ENCODE measurements around the gene NACC1.
"Not testable (repeated sequence)": the region's sequence is repeated elsewhere in the genome, so short reads cannot be mapped to it uniquely, and the experiment has no call there.

DNA sequence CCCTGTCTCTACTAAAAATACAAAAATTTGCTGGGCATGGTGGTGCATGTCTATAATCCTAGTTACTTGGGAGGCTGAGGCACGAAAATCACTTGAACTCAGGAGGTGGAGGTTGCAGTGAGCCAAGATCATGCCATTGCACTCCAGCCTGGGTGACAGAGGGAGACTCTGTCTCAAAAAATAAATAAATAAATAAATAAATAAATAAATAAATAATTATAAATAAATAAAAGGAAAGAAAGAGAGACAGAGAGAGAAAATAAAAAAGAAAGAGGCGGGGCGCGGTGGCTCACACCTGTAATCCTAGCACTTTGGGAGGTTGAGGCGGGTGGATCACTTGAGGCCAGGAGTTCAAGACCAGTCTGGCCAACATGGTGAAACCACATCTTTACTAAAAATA lies 59.5 kb downstream of the NACC1 start:
- TF ChIP-seq, protein P1, sequence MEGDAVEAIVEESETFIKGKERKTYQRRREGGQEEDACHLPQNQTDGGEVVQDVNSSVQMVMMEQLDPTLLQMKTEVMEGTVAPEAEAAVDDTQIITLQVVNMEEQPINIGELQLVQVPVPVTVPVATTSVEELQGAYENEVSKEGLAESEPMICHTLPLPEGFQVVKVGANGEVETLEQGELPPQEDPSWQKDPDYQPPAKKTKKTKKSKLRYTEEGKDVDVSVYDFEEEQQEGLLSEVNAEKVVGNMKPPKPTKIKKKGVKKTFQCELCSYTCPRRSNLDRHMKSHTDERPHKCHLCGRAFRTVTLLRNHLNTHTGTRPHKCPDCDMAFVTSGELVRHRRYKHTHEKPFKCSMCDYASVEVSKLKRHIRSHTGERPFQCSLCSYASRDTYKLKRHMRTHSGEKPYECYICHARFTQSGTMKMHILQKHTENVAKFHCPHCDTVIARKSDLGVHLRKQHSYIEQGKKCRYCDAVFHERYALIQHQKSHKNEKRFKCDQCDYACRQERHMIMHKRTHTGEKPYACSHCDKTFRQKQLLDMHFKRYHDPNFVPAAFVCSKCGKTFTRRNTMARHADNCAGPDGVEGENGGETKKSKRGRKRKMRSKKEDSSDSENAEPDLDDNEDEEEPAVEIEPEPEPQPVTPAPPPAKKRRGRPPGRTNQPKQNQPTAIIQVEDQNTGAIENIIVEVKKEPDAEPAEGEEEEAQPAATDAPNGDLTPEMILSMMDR (IDR thresholded peaks at IDR 0.05; ENCODE audit: low read depth, low read length, poor library complexity, severe bottlenecking) = not testable (repeated sequence)
- TF ChIP-seq EZH2phosphoT487 (IDR thresholded peaks at IDR 0.05; ENCODE audit: borderline replicate concordance, low read length) = not testable (repeated sequence)
